Measurements from ENCODE around the gene STX12.
A peak's percentile ranks its signal among the peaks of the same experiment; 100 is the strongest.
"Not testable (repeated sequence)": the region's sequence is repeated elsewhere in the genome, so short reads cannot be mapped to it uniquely, and the experiment has no call there.

Gene STX12

GRCh38 chr1:27830621-27831440 is 57.8 kb downstream of the STX12 start, which contains the start of gene PPP1R8:
TSS of gene PPP1R8 (plus strand) at chr1:27830782. CDS start at chr1:27830836, 54 bp downstream.
- peak; percentile 53 for DNase-seq (ENCODE audit: low spot score)

GRCh38 chr1:27831568-27832410 is 58.8 kb downstream of the STX12 start:
- no peak for DNase-seq (ENCODE audit: low spot score)

- no peak for DNase-seq (ENCODE audit: low spot score)
Observed at GRCh38 chr1:27832762-27833161, 59.7 kb downstream of the STX12 start.

GRCh38 chr1:27833470-27833869 is 60.5 kb downstream of the STX12 start:
- no peak for DNase-seq (ENCODE audit: low spot score)

- no peak for DNase-seq (ENCODE audit: low spot score)
Observed at GRCh38 chr1:27835046-27835445, 62.0 kb downstream of the STX12 start.

- DNase-seq (ENCODE audit: low spot score), result no peak
Observed at GRCh38 chr1:27835501-27835900, 62.5 kb downstream of the STX12 start.

GRCh38 chr1:27849951-27850350 is 76.9 kb downstream of the STX12 start:
- no peak for DNase-seq (ENCODE audit: low spot score)

GRCh38 chr1:27855085-27855484 is 82.1 kb downstream of the STX12 start:
- DNase-seq (ENCODE audit: low spot score), result no peak

GRCh38 chr1:27856561-27857343 is 83.7 kb downstream of the STX12 start:
- no peak for DNase-seq (ENCODE audit: low spot score)

GRCh38 chr1:27857552-27857951 is 84.5 kb downstream of the STX12 start:
- DNase-seq (ENCODE audit: low spot score), result not testable (repeated sequence)

- DNase-seq (ENCODE audit: low spot score), result peak; percentile 80
Observed at GRCh38 chr1:27858072-27858948, 85.3 kb downstream of the STX12 start.

- no peak for DNase-seq (ENCODE audit: low spot score)
Observed at GRCh38 chr1:27858949-27859576, 86.0 kb downstream of the STX12 start.

GRCh38 chr1:27861436-27861835 is 88.4 kb downstream of the STX12 start:
- DNase-seq (ENCODE audit: low spot score), result no peak

GRCh38 chr1:27862004-27862403 is 89.0 kb downstream of the STX12 start:
- DNase-seq (ENCODE audit: low spot score), result no peak

GRCh38 chr1:27862671-27863537 is 89.9 kb downstream of the STX12 start:
- no peak for DNase-seq (ENCODE audit: low spot score)

- DNase-seq (ENCODE audit: low spot score), result no peak
Observed at GRCh38 chr1:27863538-27863915, 90.5 kb downstream of the STX12 start.

GRCh38 chr1:27864264-27864895 is 91.4 kb downstream of the STX12 start:
- no peak for DNase-seq (ENCODE audit: low spot score)

- DNase-seq (ENCODE audit: low spot score), result no peak
Observed at GRCh38 chr1:27865821-27866220, 92.8 kb downstream of the STX12 start.

GRCh38 chr1:27868556-27868931 is 95.5 kb downstream of the STX12 start:
- DNase-seq (ENCODE audit: low spot score), result no peak

Measured in HuH-7.5 (cell line).